ENCODE measurements around the gene GBA3. TPM values are rescaled to one million over a fixed set of nuclear protein-coding genes. Genes with fewer than 3 reads are reported as not detected.

The GBA3 gene
- total and polyA plus RNA-seq, 8 donors, result 0.12 to 0.92 (median 0.26) TPM; not detected in 2

DNA sequence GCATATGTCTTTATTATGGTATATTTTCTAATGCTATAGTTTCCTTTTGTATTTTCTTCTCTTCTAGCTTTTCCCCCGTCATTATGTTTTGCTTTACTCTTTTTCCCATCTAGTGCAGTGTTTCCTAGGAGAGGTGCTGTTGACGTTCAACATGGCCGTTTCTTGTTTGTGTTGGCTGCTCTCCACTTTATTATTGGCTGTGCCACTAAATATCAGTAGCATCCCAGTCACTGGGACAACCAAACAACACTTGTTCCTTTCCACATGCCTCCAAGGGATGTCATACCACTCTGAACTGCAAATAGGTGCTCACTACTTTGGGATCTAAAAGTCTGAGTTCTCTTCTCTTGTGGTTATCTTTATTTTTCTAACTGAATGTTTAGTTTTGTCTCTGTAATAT is 26.5 kb downstream of the GBA3 start:
- H3K27ac ChIP-seq, result no peak overlapping the region
- FAIRE-seq (no peak), DNase-seq (no peak), ATAC-seq (no peak)
- no peaks in the 10 kb centered on the region for H3K4me1 ChIP-seq
- H3K36me3 ChIP-seq, result no peaks in the 10 kb centered on the region
- H3K27me3 ChIP-seq, result no peaks in the 10 kb centered on the region
- 40 to 48% methylated on average over 3 of the region's 3 CpGs for WGBS, 2 donors
- no peaks in the 10 kb centered on the region for H3K9me3 ChIP-seq
- intact Hi-C loops (cut with DNase I), result no loop called here
- H3K4me3 ChIP-seq, result no peak overlapping the region
- TF ChIP-seq, protein P1, sequence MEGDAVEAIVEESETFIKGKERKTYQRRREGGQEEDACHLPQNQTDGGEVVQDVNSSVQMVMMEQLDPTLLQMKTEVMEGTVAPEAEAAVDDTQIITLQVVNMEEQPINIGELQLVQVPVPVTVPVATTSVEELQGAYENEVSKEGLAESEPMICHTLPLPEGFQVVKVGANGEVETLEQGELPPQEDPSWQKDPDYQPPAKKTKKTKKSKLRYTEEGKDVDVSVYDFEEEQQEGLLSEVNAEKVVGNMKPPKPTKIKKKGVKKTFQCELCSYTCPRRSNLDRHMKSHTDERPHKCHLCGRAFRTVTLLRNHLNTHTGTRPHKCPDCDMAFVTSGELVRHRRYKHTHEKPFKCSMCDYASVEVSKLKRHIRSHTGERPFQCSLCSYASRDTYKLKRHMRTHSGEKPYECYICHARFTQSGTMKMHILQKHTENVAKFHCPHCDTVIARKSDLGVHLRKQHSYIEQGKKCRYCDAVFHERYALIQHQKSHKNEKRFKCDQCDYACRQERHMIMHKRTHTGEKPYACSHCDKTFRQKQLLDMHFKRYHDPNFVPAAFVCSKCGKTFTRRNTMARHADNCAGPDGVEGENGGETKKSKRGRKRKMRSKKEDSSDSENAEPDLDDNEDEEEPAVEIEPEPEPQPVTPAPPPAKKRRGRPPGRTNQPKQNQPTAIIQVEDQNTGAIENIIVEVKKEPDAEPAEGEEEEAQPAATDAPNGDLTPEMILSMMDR (IDR thresholded peaks at IDR 0.05), result no peak

DNA sequence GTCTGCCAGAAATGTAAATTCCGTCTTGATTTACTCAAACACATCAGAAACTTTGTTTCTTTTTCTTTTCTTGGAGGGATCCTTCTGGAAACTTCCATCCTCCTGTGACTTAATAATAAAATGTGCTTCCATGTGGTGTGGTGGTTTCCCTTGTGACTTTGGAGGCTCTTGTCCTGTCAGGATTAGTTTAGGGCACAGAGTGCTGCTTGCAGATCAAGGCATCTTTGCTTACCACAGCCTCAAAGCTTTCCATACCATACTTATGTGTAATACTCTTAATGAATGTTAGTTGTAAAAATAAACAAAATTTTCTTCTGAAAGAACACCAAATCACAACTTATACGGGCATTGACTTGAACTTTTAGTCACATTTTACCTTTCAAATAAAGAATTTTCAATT is 27.4 kb downstream of the GBA3 start:
- TF ChIP-seq, protein P1 (IDR thresholded peaks at IDR 0.05), result no peak
- no peaks in the 10 kb centered on the region for H3K27me3 ChIP-seq
- ATAC-seq (no peak), DNase-seq (no peak), FAIRE-seq (no peak)
- no peaks in the 10 kb centered on the region for H3K4me1 ChIP-seq
- H3K27ac ChIP-seq, result no peak overlapping the region
- no peaks in the 10 kb centered on the region for H3K9me3 ChIP-seq
- WGBS, 2 donors, result 62 to 65% methylated on average over 2 of the region's 2 CpGs
- H3K4me3 ChIP-seq, result no peak overlapping the region
- intact Hi-C loops (cut with DNase I), result no loop called here
- H3K36me3 ChIP-seq, result no peaks in the 10 kb centered on the region

DNA sequence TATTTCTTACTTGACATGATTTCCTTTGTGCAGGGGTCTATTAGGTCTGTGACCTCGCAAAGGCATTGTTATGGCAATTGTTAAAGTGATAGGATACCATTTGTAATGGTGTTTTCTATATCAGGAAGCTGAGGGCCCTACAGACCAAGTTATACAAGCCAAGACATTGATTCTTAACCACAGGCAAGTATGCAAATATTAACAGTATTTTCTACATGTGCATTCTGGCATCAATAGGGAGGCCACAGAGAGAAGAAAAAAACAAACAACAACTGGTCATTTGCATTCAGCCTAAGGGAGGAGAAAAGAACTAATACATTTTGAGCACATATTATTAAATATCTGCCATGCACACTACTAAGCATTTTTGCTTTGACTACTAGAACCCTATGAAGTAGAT is 28.5 kb downstream of the GBA3 start:
- H3K27ac ChIP-seq, result no peak overlapping the region
- DNase-seq (no peak), ATAC-seq (no peak), FAIRE-seq (no peak)
- no peak overlapping the region for H3K4me3 ChIP-seq
- intact Hi-C loops (cut with DNase I), result no loop called here
- no peaks in the 10 kb centered on the region for H3K4me1 ChIP-seq
- 40 to 55% methylated on average over 1 of the region's 1 CpG for WGBS, 2 donors
- TF ChIP-seq, protein P1 (IDR thresholded peaks at IDR 0.05), result no peak
- no peaks in the 10 kb centered on the region for H3K9me3 ChIP-seq
- no peaks in the 10 kb centered on the region for H3K27me3 ChIP-seq
- no peaks in the 10 kb centered on the region for H3K36me3 ChIP-seq

DNA sequence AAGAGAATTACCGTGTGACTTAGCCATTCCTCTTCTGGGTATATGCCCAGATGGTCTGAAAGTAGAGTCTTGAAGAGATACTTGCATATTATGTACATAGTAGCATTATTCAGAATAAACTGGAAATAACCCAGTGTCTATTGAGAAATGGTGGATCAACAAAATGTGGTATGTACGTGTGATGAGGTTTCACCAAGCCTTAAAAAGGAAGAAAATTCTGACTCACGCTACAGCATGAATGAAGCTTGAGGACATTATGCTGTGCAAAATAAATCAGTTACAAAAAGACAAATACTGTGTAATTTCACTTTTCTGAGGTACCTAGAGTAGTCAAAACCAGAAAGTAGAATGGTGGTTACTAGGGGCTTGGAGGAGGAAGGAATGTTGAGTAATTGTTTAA is 37.3 kb downstream of the GBA3 start:
- Histone ChIP-seq H3K4me3 (no peak overlapping the region), H3K36me3 (no peaks in the 10 kb centered on the region), H3K27ac (no peak overlapping the region), H3K27me3 (no peaks in the 10 kb centered on the region), H3K4me1 (no peaks in the 10 kb centered on the region), H3K9me3 (no peaks in the 10 kb centered on the region)
- intact Hi-C loops (cut with DNase I), result no loop called here
- 71 to 77% methylated on average over 3 of the region's 3 CpGs for WGBS, 2 donors
- FAIRE-seq (no peak), DNase-seq (no peak), ATAC-seq (no peak)
- TF ChIP-seq, protein P1 (IDR thresholded peaks at IDR 0.05), result no peak

DNA sequence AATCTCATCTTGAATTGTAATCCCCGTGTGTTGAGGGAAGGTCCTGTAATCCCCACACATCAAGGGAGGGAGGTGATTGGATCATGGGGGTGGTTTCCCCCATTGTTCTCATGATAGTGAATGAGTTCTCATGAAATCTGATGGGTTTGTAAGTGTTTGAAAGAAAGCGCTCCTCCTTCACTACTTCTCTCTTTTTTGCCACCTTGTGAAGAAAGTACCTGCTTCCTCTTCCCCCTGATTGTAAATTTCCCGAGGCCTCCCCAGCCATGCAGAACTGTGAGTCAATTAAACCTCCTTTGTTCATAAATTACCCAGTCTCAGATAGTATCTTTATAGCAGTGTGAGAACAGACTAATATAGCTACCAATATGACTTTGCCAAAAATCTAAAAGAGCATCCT is 41.1 kb downstream of the GBA3 start:
- no peaks in the 10 kb centered on the region for H3K4me1 ChIP-seq
- no peak for FAIRE-seq

More for the DNA sequence above, 41.1 kb downstream of the GBA3 start:
- WGBS, 2 donors, result 53 to 79% methylated on average over 3 of the region's 3 CpGs
- TF ChIP-seq, protein P1 (IDR thresholded peaks at IDR 0.05), result no peak
- Histone ChIP-seq H3K4me3 (no peak overlapping the region), H3K27ac (no peak overlapping the region), H3K36me3 (no peaks in the 10 kb centered on the region), H3K27me3 (no peaks in the 10 kb centered on the region), H3K9me3 (no peaks in the 10 kb centered on the region)
- no peak for ATAC-seq
- intact Hi-C loops (cut with DNase I), result no loop called here
- DNase-seq, result no peak

Data from pancreas (tissue), 10 donors.